ENCODE data around the gene KRT10.

KRT10 gene

DNA sequence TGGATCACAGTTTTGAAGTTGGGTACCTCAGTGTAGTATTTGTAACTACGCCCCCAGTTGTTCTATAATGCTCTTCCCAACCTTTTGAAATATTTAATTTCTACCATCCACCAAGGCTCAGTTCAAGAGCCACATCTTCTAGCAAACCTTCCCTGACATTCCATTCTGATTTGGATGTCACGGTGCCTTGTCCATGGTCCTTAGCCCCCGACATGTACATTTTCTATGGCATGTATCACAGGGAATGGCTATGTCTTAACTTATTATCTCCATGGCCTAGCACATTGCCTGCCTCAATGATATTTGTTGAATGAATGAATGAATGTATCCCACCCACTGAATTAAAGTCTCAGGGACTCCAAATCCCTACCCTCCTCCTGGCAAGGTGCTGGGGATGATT lies 16.3 kb downstream of the KRT10 start:
- H3K4me1 ChIP-seq (ENCODE audit: control insufficient read depth, insufficient read depth, low read length) = no peaks in the 10 kb centered on the region
- H3K4me3 ChIP-seq (ENCODE audit: low read length in 2 of 2) = no peak overlapping the region
- no peak overlapping the region for H3K9ac ChIP-seq (ENCODE audit: low read length in 2 of 2)
- no peaks in the 10 kb centered on the region for H3K9me3 ChIP-seq (ENCODE audit: control insufficient read depth in 2 of 2, low read length in 2 of 2)
- peaks cover 9 to 20% of the 10 kb centered on the region in 2 donors for H3K27me3 ChIP-seq (ENCODE audit: control insufficient read depth in 1 of 2, insufficient read depth in 2 of 2, low read length in 2 of 2)
- H3K27ac ChIP-seq (ENCODE audit: low read length) = no peak overlapping the region
- no peaks in the 10 kb centered on the region for H3K36me3 ChIP-seq (ENCODE audit: control insufficient read depth in 2 of 2, insufficient read depth in 2 of 2, low read length in 2 of 2)

DNA sequence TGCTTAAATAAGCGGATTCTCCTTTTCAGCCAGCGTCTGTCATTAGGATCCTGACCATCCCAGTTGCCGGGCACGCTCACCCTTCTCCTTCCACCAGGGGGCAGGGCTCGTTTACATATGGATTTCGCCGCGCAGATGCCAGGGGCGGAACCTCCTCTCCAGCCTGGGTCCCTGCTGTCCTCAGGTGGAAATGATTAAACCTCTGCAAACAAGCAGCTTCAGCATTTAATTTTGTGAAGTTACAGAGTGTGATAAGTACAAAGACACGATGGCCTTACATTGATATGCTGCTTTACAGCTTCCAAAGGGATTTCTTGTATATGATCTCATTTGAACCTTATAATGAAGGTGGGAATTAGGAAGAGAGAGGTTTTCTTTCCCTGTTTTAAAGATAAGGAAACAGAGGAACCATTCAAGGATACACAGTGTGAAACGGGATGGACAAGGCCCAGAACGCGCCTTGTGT lies 18.8 kb downstream of the KRT10 start:
- Histone ChIP-seq H3K27ac (ENCODE audit: low read length) (no peak overlapping the region), H3K9me3 (ENCODE audit: control insufficient read depth in 2 of 2, low read length in 2 of 2) (no peaks in the 10 kb centered on the region), H3K4me3 (ENCODE audit: low read length in 2 of 2) (no peak overlapping the region), H3K9ac (ENCODE audit: low read length in 2 of 2) (no peak overlapping the region), H3K36me3 (ENCODE audit: control insufficient read depth in 2 of 2, insufficient read depth in 2 of 2, low read length in 2 of 2) (no peaks in the 10 kb centered on the region), H3K27me3 (ENCODE audit: control insufficient read depth in 1 of 2, insufficient read depth in 2 of 2, low read length in 2 of 2) (peaks cover 17 to 18% of the 10 kb centered on the region in 2 donors), H3K4me1 (ENCODE audit: control insufficient read depth, insufficient read depth, low read length) (no peaks in the 10 kb centered on the region)

DNA sequence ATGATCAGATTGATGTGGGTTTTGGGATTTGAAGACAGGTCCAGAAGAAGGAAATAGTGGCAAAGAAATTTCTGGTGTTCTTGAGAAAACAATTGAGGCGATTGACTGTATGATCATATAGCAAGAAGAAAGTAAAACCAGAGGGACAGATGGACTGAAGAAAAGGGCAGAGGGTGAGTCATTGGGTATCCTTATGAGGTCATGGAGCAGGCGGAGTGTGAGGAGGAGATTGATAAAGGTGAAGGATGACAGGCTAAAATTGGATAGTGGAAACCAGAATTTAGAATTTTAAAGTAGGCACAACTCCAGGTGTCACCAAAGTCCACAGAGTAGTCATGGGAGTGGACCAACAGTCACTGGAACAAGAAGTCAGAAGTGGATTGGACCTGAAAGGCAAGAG lies 21.3 kb downstream of the KRT10 start:
- Histone ChIP-seq H3K9me3 (ENCODE audit: control insufficient read depth in 2 of 2, low read length in 2 of 2) (no peaks in the 10 kb centered on the region), H3K27me3 (ENCODE audit: control insufficient read depth in 1 of 2, insufficient read depth in 2 of 2, low read length in 2 of 2) (peaks cover 20 to 27% of the 10 kb centered on the region in 2 donors)

DNA sequence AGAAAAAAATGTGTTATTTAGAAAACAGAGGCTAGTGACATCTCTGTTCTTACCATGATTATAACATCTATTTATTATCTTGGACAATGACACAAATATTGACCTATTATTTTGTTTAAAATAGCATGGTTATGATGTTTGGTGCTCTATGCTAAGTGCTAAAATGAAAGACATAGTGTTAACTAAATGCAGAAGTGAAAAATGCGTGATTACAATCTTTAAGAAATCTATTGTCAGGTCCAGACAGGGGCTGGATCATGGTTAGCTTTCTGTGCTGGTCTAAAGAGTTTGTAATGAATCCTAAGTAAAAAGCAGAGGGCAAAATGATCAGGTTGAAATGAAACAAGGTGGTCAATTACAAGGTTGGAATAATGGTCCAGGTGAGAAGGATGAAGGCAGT lies 22.0 kb downstream of the KRT10 start:
- no peak overlapping the region for H3K4me3 ChIP-seq (ENCODE audit: low read length in 2 of 2)
- H3K36me3 ChIP-seq (ENCODE audit: control insufficient read depth in 2 of 2, insufficient read depth in 2 of 2, low read length in 2 of 2) = no peaks in the 10 kb centered on the region
- no peaks in the 10 kb centered on the region for H3K9me3 ChIP-seq (ENCODE audit: control insufficient read depth in 2 of 2, low read length in 2 of 2)
- H3K9ac ChIP-seq (ENCODE audit: low read length in 2 of 2) = no peak overlapping the region
- H3K27ac ChIP-seq (ENCODE audit: low read length) = no peak overlapping the region
- H3K27me3 ChIP-seq (ENCODE audit: control insufficient read depth in 1 of 2, insufficient read depth in 2 of 2, low read length in 2 of 2) = peaks cover 25 to 28% of the 10 kb centered on the region in 2 donors
- H3K4me1 ChIP-seq (ENCODE audit: control insufficient read depth, insufficient read depth, low read length) = no peaks in the 10 kb centered on the region

More for the DNA sequence above, 21.3 kb downstream of the KRT10 start:
- Histone ChIP-seq H3K4me1 (ENCODE audit: control insufficient read depth, insufficient read depth, low read length) (no peaks in the 10 kb centered on the region), H3K4me3 (ENCODE audit: low read length in 2 of 2) (no peak overlapping the region), H3K27ac (ENCODE audit: low read length) (no peak overlapping the region), H3K9ac (ENCODE audit: low read length in 2 of 2) (no peak overlapping the region), H3K36me3 (ENCODE audit: control insufficient read depth in 2 of 2, insufficient read depth in 2 of 2, low read length in 2 of 2) (no peaks in the 10 kb centered on the region)

DNA sequence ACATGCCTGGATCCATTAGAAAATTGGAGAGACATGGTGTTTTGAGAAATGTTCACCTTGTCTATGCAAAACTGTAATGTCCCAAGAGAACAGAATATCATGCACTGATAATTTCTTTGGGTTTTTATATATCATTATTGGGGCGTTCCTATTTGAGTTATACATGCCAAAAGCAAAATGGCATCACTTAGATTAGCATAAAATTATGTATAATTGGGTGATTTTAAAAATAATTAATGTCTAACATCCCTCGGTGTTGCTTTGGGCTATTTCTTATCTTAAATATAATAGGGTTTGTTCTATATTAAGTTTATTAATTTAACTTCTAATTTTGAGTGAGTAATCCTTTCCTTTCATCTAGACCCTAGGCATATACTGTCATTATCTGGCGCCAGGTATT lies 22.6 kb downstream of the KRT10 start, which contains the start of gene KRT28:
KRT28 (minus strand) TSS at position 101 of the 400 bp plus-strand sequence; CDS start at position 35, 66 bp downstream.
- Histone ChIP-seq H3K36me3 (ENCODE audit: control insufficient read depth in 2 of 2, insufficient read depth in 2 of 2, low read length in 2 of 2) (no peaks in the 10 kb centered on the region), H3K9me3 (ENCODE audit: control insufficient read depth in 2 of 2, low read length in 2 of 2) (no peaks in the 10 kb centered on the region), H3K4me3 (ENCODE audit: low read length in 2 of 2) (no peak within 1 kb of the TSS), H3K27ac (ENCODE audit: low read length) (no peak within 1 kb of the TSS), H3K9ac (ENCODE audit: low read length in 2 of 2) (no peak within 1 kb of the TSS), H3K4me1 (ENCODE audit: control insufficient read depth, insufficient read depth, low read length) (no peaks in the 10 kb centered on the region), H3K27me3 (ENCODE audit: control insufficient read depth in 1 of 2, insufficient read depth in 2 of 2, low read length in 2 of 2) (peaks cover 22 to 28% of the 10 kb centered on the region in 2 donors)

DNA sequence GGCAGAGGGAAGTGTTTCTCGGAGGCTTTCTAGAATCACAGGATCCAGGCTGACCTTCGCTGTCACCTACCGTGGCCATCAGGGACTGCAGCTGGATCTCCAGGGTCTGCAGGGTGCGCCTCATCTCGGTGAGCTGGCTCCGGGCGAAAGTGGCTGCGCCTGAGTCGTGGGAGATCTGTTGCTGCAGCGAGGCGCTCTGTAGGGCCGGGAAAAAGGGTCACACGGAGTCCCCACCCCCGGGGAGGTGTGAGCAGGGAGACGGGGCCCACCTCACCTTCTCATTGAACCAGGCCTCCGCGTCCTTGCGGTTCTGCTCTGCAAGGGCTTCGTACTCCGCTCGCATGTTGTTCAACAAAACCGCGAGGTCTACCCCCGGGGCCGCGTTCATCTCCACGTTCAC lies 25.6 kb downstream of the KRT10 start:
- Histone ChIP-seq H3K4me3 (ENCODE audit: low read length in 2 of 2) (no peak overlapping the region), H3K27me3 (ENCODE audit: control insufficient read depth in 1 of 2, insufficient read depth in 2 of 2, low read length in 2 of 2) (peaks cover 19 to 23% of the 10 kb centered on the region in 2 donors), H3K4me1 (ENCODE audit: control insufficient read depth, insufficient read depth, low read length) (no peaks in the 10 kb centered on the region), H3K9me3 (ENCODE audit: control insufficient read depth in 2 of 2, low read length in 2 of 2) (no peaks in the 10 kb centered on the region), H3K27ac (ENCODE audit: low read length) (no peak overlapping the region), H3K9ac (ENCODE audit: low read length in 2 of 2) (no peak overlapping the region), H3K36me3 (ENCODE audit: control insufficient read depth in 2 of 2, insufficient read depth in 2 of 2, low read length in 2 of 2) (no peaks in the 10 kb centered on the region)

DNA sequence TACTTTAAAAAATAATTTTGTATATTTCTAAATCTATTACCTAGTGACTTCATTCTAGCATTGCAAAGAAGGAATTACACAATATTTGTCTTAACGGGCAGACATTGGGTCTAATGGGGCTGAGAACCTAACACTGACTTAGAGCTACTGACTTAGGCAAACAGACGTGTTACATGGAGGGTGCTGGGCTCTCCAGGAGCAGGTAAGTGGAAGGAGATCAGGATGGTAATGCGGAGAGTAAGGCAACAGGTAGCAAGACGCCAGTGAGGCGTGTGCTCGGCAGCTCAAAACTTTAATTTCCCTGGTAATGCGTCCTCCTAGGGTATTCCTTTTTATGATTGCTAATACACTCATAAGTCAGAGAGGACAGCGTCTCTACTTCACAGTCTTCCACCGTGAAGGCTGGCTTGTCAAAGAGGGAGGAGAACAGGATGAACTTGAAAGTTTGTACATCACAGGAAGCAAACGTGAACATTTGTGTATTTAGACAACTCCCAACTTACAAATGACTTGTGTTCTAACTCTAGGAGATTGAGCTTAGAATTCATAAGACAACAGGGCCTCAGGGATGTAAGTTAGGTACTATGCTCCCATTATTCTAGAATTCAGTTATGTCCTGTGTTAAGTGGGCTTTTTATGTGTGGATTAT lies 27.3 kb downstream of the KRT10 start:
- H3K9me3 ChIP-seq (ENCODE audit: control insufficient read depth in 2 of 2, low read length in 2 of 2) = no peaks in the 10 kb centered on the region
- no peaks in the 10 kb centered on the region for H3K36me3 ChIP-seq (ENCODE audit: control insufficient read depth in 2 of 2, insufficient read depth in 2 of 2, low read length in 2 of 2)
- no peak overlapping the region for H3K4me3 ChIP-seq (ENCODE audit: low read length in 2 of 2)
- H3K27ac ChIP-seq (ENCODE audit: low read length) = no peak overlapping the region
- no peak overlapping the region for H3K9ac ChIP-seq (ENCODE audit: low read length in 2 of 2)
- no peaks in the 10 kb centered on the region for H3K4me1 ChIP-seq (ENCODE audit: control insufficient read depth, insufficient read depth, low read length)
- peaks cover 13 to 16% of the 10 kb centered on the region in 2 donors for H3K27me3 ChIP-seq (ENCODE audit: control insufficient read depth in 1 of 2, insufficient read depth in 2 of 2, low read length in 2 of 2)

DNA sequence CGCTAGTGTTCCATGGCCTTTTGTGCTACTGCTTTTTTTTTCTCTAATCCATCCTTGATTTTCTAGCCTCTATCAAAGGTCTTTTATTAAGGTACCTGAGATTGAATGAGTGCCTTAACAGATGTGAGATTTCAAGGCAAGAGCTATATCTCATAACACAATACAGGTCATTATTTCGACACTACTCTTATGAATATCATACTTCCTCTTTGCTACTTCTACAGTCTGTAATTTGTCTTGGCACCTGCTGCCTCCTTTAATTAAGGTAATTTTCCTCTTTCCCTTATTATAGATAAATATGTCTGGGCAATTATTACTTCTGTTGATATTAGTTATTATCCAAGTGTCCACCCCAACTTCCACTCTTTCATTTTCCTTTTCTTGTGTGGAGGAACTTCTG lies 27.9 kb downstream of the KRT10 start:
- peaks cover 12 to 13% of the 10 kb centered on the region in 2 donors for H3K27me3 ChIP-seq (ENCODE audit: control insufficient read depth in 1 of 2, insufficient read depth in 2 of 2, low read length in 2 of 2)
- H3K9ac ChIP-seq (ENCODE audit: low read length in 2 of 2) = no peak overlapping the region
- no peak overlapping the region for H3K27ac ChIP-seq (ENCODE audit: low read length)
- H3K4me3 ChIP-seq (ENCODE audit: low read length in 2 of 2) = no peak overlapping the region
- no peaks in the 10 kb centered on the region for H3K4me1 ChIP-seq (ENCODE audit: control insufficient read depth, insufficient read depth, low read length)
- no peaks in the 10 kb centered on the region for H3K36me3 ChIP-seq (ENCODE audit: control insufficient read depth in 2 of 2, insufficient read depth in 2 of 2, low read length in 2 of 2)
- no peaks in the 10 kb centered on the region for H3K9me3 ChIP-seq (ENCODE audit: control insufficient read depth in 2 of 2, low read length in 2 of 2)

DNA sequence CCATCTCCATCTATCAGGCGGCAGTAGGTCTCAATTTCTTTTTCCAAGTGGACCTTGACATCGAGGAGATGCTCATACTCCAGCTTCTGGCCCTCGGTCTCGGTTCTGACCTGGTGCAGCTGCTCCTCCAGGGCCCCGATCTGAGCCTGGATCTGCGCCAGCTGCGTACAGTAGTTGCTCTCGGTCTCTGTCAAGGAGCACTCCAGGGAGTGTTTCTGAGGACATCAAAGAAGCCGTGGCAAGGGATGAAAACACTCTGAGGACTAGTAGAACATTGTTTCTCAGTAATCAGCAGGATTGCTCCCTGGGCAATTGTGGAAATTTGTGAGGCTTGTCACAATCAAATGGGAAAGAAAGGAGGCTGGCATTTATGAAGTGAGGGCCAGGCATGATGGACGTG lies 28.6 kb downstream of the KRT10 start:
- H3K27me3 ChIP-seq (ENCODE audit: control insufficient read depth in 1 of 2, insufficient read depth in 2 of 2, low read length in 2 of 2) = peaks cover 10 to 13% of the 10 kb centered on the region in 2 donors
- no peaks in the 10 kb centered on the region for H3K36me3 ChIP-seq (ENCODE audit: control insufficient read depth in 2 of 2, insufficient read depth in 2 of 2, low read length in 2 of 2)
- no peak overlapping the region for H3K9ac ChIP-seq (ENCODE audit: low read length in 2 of 2)

DNA sequence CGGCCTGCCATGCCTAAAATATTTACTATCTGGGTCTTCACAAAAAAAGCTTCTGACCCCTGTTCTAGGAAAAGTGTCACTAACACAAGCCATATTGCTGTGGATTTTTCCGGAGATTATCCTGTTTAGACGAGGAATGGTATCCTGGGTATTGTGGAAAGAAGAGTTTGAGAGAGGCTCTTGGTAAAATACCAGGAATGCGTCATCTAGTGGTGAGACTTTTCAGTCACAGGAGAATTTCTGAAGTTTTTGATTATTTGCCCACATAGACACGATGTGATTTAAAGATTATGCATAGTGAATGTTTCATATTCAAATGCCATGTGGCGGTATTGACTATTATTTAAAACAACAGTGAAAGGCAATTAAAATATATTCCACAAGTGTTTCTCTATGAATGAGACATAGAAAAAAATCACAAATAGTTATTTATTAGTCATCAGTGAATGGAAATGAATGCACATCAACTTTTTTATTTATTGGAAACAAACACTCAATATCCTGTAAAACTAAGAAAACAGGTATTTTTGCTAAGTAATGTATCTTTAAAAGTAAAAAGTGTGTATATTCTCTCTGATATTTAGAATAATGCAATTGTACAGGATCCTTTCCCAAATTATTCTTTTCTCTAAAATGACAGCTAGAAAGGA lies 30.5 kb downstream of the KRT10 start:
- Histone ChIP-seq H3K27me3 (ENCODE audit: control insufficient read depth in 1 of 2, insufficient read depth in 2 of 2, low read length in 2 of 2) (peaks cover 6 to 13% of the 10 kb centered on the region in 2 donors), H3K4me3 (ENCODE audit: low read length in 2 of 2) (no peak overlapping the region), H3K9me3 (ENCODE audit: control insufficient read depth in 2 of 2, low read length in 2 of 2) (no peaks in the 10 kb centered on the region), H3K27ac (ENCODE audit: low read length) (no peak overlapping the region), H3K36me3 (ENCODE audit: control insufficient read depth in 2 of 2, insufficient read depth in 2 of 2, low read length in 2 of 2) (no peaks in the 10 kb centered on the region), H3K4me1 (ENCODE audit: control insufficient read depth, insufficient read depth, low read length) (no peaks in the 10 kb centered on the region), H3K9ac (ENCODE audit: low read length in 2 of 2) (no peak overlapping the region)

More for the DNA sequence above, 28.6 kb downstream of the KRT10 start:
- Histone ChIP-seq H3K27ac (ENCODE audit: low read length) (no peak overlapping the region), H3K4me1 (ENCODE audit: control insufficient read depth, insufficient read depth, low read length) (no peaks in the 10 kb centered on the region), H3K4me3 (ENCODE audit: low read length in 2 of 2) (no peak overlapping the region), H3K9me3 (ENCODE audit: control insufficient read depth in 2 of 2, low read length in 2 of 2) (no peaks in the 10 kb centered on the region)

DNA sequence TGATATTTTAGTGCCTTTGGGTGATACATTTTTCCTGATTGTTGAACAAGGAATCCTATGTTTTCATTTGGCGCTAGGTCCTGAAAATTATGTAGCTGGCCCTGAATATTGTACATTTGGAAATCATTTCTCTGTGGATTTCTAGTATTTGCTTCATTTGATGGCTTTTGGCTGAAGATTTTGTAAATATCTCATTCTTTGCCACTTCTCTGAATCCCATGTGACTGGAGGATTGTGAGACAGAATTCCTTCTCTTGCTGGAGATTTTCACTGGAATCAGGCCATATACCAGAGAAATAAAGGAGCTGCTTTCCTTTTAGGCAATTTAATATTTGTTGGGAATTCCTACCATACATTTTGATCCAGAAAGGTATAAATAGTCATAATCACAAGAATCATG lies 31.3 kb downstream of the KRT10 start:
- H3K4me3 ChIP-seq (ENCODE audit: low read length in 2 of 2) = no peak overlapping the region
- no peaks in the 10 kb centered on the region for H3K9me3 ChIP-seq (ENCODE audit: control insufficient read depth in 2 of 2, low read length in 2 of 2)
- no peaks in the 10 kb centered on the region for H3K36me3 ChIP-seq (ENCODE audit: control insufficient read depth in 2 of 2, insufficient read depth in 2 of 2, low read length in 2 of 2)

More for the DNA sequence above, 31.3 kb downstream of the KRT10 start:
- peaks cover under 1 to 6% of the 10 kb centered on the region in 2 donors for H3K27me3 ChIP-seq (ENCODE audit: control insufficient read depth in 1 of 2, insufficient read depth in 2 of 2, low read length in 2 of 2)
- no peaks in the 10 kb centered on the region for H3K4me1 ChIP-seq (ENCODE audit: control insufficient read depth, insufficient read depth, low read length)
- H3K27ac ChIP-seq (ENCODE audit: low read length) = no peak overlapping the region
- H3K9ac ChIP-seq (ENCODE audit: low read length in 2 of 2) = no peak overlapping the region
